Measurements from ENCODE around the gene RNASE11.
"Not testable (repeated sequence)": the region's sequence is repeated elsewhere in the genome, so short reads cannot be mapped to it uniquely, and the experiment has no call there.

The RNASE11 gene

GRCh38 chr14:20613094-20614037 lies 25.6 kb upstream of the RNASE11 start:
- DNase-seq: peak; percentile 92

- DNase-seq: no peak
Observed at GRCh38 chr14:20612403-20612802, 24.6 kb upstream of the RNASE11 start.

DNA sequence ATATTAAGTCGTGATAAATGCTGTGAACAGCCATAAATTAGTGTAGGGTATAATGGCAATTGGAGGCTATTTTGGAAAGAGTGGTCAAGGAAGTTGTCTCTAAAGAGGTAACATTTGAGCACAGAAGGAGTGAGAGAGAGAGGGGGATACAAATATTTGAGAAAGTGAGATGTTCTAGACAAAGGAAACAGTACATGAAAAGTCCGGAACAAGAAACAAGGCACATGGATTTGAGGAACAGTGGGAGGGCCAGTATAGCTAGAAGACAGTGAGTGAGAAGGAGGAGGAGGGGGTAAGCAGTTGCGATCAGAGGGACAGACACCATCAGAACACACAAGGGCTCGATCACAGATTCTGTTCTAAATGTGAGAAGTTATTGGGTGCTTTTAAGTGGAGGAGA lies 23.5 kb upstream of the RNASE11 start:
- no peak for DNase-seq

DNA sequence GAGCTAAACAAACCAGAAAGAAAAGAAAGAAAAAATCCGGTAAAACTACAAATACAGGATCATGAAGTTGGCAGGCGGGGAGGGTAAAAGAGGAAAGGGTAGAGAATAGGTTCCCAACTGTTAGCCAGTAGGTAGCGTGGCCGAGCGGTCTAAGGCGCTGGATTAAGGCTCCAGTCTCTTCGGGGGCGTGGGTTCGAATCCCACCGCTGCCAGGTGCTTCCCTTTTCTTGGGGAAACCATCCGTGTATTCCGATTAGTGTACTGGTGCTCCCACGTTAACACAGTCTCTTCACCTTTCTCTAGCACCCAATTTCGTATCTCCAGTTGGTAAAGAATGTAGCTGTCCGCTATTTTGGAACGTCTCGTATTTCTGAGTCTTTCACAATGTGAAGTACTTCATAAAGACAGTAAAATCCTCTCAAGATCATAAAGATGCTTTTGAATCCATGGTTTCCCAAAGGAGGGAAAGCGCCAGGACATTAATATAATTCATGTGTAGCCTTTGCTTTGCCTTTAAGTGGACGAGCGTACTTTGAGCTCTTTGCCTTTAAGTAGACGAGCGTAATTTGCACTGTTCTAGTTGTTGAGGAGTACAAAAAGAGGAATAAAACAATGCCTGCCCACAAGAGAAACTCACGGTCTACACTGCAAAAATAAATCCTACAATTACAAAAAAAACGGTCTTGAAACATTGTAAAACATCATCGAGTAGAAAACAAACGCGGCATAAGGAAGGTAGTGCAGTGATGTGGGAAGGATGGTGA lies 22.4 kb upstream of the RNASE11 start:
- peak; percentile 87 for DNase-seq

GRCh38 chr14:20609215-20610001 lies 21.6 kb upstream of the RNASE11 start:
- DNase-seq: peak; percentile 88

DNA sequence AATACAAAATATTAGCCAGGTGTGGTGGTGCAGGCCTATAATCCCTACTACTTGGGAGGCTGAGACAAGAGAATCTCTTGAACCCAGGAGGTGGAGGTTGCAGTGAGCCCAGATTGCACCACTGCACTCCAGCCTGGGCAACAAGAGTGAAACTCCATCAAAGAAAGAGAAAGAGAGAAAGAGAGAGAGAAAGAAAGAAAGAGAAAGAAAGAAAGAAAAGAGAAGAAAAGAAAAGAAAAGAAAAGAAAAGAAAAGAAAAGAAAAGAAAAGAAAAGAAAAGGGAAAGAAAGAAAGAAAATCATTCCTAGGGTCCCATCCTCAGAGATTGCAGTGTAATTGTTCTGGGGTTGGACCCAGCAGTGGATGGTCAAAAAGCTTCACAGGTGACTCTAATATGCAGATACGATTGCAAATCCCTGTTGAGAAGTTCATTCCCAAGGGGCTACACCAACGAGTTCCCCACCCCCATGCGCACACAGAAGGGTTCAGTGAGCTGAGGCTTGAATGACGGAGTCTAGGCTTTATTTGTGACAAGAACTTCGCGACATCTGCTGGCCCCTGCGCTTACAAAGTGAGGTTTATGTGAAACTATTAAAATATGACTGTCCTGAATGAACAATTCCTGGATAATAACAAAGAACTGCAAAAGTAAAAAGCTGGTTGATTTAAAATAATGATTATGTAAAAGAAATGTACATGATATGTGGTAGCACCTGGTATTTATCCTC lies 20.7 kb upstream of the RNASE11 start:
- no peak for DNase-seq

DNA sequence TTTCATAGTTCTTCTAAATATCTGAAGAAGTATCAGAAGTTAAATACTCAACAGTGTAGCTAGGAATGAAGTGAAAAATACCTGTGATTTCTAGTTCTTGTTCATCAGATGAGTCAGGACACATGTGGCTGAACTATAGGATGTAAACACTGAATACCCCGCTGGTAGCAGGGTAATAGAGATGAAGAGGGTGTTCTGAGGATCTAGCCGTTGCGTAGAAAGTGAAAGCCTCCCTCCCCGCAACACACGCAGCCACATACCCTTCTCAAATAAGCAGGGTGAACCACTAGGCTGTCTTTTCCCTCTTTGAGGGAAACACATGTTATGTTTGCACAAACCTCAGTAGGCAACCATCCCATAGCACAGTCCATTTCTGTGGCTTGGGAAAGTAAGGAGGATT lies 19.8 kb upstream of the RNASE11 start:
- no peak for DNase-seq

- DNase-seq: no peak
Observed at GRCh38 chr14:20606902-20607242, 19.1 kb upstream of the RNASE11 start.

DNA sequence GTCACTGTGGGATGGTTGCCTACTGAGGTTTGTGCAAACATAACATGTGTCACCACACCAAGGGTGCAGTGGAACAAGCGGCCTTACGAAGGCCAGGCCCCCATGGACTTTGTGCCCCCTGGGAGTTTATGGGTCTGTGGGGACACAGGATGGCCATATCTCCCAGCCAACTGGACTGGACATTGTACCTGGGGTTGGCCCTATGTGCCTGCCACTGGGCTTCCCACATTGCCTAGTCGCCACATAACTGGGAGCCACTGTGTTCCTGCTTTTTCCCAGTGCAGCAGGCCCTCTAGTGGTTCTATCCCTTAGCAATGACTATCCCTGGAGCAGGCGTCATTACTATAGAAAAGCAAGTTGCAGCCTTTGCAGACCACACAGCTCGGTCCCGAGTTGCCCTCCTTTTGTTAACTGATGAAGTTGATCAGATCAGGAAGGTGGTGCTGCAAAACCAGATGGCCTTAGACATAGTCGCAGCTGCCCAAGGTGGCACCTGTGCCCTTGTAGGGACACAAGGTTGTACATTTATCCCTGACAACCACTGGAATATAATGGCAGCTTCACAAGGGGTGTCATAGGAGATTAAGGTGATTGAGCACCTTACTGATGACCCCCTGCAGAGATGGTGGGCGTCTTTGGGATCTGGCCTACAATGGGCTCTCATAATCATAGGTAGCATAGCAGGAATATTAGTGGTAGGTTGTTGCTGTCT lies 18.5 kb upstream of the RNASE11 start:
- DNase-seq: no peak

DNA sequence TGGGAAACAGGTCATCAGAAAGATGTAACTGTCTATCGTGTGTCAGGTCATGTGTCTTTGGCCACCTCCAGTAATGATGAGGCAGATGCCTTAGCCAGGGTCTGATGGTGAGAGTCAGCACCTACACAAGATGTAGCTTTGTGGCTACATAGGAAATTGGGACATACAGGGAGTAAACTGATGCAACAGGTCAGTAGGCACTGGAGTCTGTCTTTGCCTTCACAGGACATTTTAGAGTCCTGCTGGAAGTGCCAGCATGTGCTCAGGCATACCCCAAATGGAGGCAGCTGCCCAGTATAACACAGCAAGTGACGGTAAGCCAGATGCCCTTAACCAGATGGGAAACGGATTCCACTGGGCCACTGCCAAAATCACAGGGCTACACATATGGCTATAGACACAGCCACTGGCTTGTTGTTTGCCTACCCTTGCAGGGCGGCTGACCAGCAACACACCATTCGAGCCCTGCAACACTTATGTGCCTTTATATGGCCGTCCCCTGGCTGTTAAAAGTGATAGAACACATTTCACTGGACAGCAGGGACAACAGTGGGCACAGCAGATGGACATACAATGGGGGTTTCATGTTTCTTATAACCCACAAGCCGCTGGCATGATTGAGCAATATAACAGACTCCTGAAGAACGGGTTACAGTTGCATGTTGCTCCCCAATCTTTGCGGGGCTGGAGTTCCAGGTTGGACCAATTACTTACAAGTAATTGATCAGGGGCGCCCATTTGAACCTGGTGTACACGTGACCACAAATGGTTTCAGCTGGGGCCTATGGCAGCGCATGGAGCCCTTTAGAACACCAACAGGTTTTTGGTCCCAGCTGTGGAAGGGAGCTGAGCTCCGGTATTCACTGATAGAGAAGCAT lies 16.3 kb upstream of the RNASE11 start:
- peak; percentile 44 for DNase-seq

- no peak for DNase-seq
Observed at GRCh38 chr14:20602583-20602982, 14.8 kb upstream of the RNASE11 start.

GRCh38 chr14:20601522-20601921 lies 13.7 kb upstream of the RNASE11 start:
- no peak for DNase-seq

DNA sequence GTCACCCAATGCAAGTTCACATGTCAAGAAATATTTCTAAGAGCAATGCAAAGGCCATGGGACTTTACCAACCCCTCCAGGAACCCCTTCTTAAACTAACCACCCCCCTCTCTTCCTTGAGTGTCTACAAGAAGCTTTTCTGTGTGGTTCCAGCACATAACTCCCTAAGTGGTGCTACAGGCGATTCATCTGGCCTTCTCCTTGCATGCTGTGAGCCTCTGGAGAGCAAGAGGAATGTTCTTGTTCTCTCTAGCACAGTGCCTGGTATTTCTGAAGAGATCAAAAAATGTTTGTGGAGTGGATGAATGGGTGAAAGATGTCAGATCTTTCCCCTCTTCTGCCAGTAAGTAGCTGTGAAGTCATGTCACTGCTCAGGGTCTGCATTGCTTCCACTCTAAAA lies 9.3 kb upstream of the RNASE11 start:
- no peak for DNase-seq

- not testable (repeated sequence) for DNase-seq
Observed at GRCh38 chr14:20595726-20596125, 7.9 kb upstream of the RNASE11 start.

GRCh38 chr14:20592574-20592973 lies 4.8 kb upstream of the RNASE11 start:
- DNase-seq: no peak

DNA sequence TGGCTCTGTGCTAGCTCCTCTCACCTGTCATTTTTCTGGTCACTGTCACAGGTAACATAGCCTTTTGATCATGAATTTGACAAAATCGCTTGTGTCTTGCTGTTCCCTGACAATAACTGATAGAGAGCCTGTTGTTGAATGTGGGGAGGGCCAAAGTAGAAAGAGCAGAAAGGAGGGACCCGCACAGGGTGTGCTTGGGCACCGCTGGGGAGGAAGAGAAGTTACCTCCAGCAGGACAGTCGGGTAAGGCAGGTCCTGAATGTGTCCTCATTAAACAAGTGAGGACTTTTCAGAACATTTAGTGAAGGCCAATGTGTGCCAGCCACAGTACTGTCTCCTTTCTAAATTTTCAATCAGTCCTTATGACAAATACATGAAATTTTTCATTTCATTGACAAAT lies 3.4 kb upstream of the RNASE11 start, which contains the start of gene RNASE12:
Gene RNASE12, minus strand, starts transcription at position 142 of the 400 bp plus-strand sequence. CDS start 653 bp downstream, outside the sequence.
- DNase-seq: no peak

GRCh38 chr14:20583908-20584307 lies 3.9 kb downstream of the RNASE11 start:
- DNase-seq: no peak

- no peak for DNase-seq
Observed at GRCh38 chr14:20583142-20583541, 4.7 kb downstream of the RNASE11 start.

GRCh38 chr14:20580242-20580641 lies 7.6 kb downstream of the RNASE11 start:
- DNase-seq: no peak

DNA sequence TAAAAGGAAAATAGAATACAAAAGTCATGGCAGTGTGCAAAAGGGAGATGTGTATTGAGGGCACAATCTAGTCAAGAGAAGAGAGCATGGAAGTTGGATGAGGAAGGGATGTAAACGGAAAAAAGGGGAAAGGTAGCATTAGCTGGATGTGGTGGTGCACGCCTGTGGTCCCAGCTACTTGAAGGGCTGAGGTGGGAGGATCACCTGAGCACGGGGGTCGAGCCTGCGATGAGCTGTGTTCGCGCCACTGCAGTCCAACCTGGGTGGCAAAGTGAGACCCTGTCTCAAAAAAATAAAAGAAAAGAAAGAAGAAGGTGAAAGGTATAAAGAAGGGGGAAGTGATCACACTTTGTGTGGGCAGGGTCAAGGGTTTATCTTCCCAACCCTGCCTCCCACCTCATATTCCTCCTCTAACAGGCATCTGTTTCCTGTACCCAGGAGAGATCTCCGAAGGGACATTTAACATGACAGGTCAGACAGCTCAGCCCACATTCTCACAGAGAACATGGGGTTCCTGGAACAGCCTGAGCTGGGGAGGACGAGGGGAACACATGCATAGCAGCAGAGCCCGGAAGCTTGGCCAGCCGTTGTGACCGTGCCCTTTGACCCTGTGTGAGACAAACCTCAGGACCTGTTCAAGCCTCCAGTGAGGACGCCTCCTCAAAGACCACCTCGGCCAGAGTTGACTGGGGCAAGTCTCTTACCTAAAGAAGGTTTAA lies 8.9 kb downstream of the RNASE11 start:
- no peak for DNase-seq

Data from femur (tissue), 1 donor.